Neuronal stem cell (in vitro differentiated cells): Measurements from ENCODE around the gene PRODH.
"Not testable (repeated sequence)": the region's sequence is repeated elsewhere in the genome, so short reads cannot be mapped to it uniquely, and the experiment has no call there.

Source experiments
- DNase-seq: peaks from one replicate; pipeline ENCODE4 v3.0.0-alpha.2; 2013; ENCODE audit warnings: low spot score
- H2AFZ ChIP-seq: one replicate; pipeline ENCODE4 v1.6.1; 2013; ENCODE audit warnings: mild to moderate bottlenecking, low read length, inconsistent platforms
- H2AK5ac ChIP-seq: 2 replicates; pipeline ENCODE4 v1.6.1; 2013; ENCODE audit warnings: low read depth, mild to moderate bottlenecking, inconsistent platforms, low read length, moderate library complexity, mixed read lengths
- H2BK120ac ChIP-seq: 2 replicates; pipeline ENCODE4 v1.6.1; 2013; ENCODE audit warnings: low read depth, mild to moderate bottlenecking, inconsistent platforms, low read length, moderate library complexity, mixed read lengths
- H2BK12ac ChIP-seq: one replicate; pipeline ENCODE4 v1.6.1; 2013; ENCODE audit warnings: low read length, inconsistent platforms
- H2BK15ac ChIP-seq: 2 replicates; pipeline ENCODE4 v1.6.1; 2013; ENCODE audit warnings: mild to moderate bottlenecking, low read length, inconsistent platforms, mixed read lengths
- H2BK5ac ChIP-seq: one replicate; pipeline ENCODE4 v1.6.1; 2013; ENCODE audit warnings: inconsistent platforms, mild to moderate bottlenecking, low read length, moderate library complexity
- H3K14ac ChIP-seq: one replicate; pipeline ENCODE4 v1.6.1; 2013; ENCODE audit warnings: low read length, inconsistent platforms
- H3K18ac ChIP-seq: 2 replicates; pipeline ENCODE4 v1.6.1; 2013; ENCODE audit warnings: low read length, inconsistent platforms
- H3K23ac ChIP-seq: 2 replicates; pipeline ENCODE4 v1.6.1; 2013; ENCODE audit warnings: low read depth, mild to moderate bottlenecking, mixed read lengths, low read length, inconsistent platforms; ENCODE audit not compliant: poor library complexity
- H3K27ac ChIP-seq: replicated peaks from 3 replicates; pipeline ENCODE4 v1.5.1; 2013; ENCODE audit warnings: low read length, inconsistent platforms
- H3K27me3 ChIP-seq, 3 experiments: 2 replicates each; pipeline ENCODE4 v1.6.1; 2013; ENCODE audit warnings: low read length in 3 of 3, mild to moderate bottlenecking in 2 of 3, inconsistent platforms in 1 of 3, low read depth in 1 of 3, mixed read lengths in 1 of 3, moderate library complexity in 1 of 3; ENCODE audit not compliant: control insufficient read depth in 3 of 3, insufficient read depth in 3 of 3
- H3K36me3 ChIP-seq, 2 donors: replicated peaks in 1 of 2; 2 replicates each; pipeline ENCODE4 v1.6.1; 2013; ENCODE audit warnings: low read length in 2 of 2; ENCODE audit not compliant: control insufficient read depth in 2 of 2, insufficient read depth in 2 of 2
- H3K4ac ChIP-seq: 2 replicates; pipeline ENCODE4 v1.6.1; 2013; ENCODE audit warnings: inconsistent platforms, mild to moderate bottlenecking, low read length, moderate library complexity
- H3K4me1 ChIP-seq, 2 donors: 1 replicate in 1 of 2; 2 replicates in 1 of 2; pipeline ENCODE4 v1.6.1; 2013; ENCODE audit warnings: low read length in 2 of 2, low read depth in 1 of 2; ENCODE audit not compliant: control insufficient read depth in 2 of 2, insufficient read depth in 1 of 2
- H3K4me2 ChIP-seq: one replicate; pipeline ENCODE4 v1.6.1; 2013; ENCODE audit warnings: mild to moderate bottlenecking, low read length, inconsistent platforms; ENCODE audit not compliant: insufficient read depth, poor library complexity, severe bottlenecking
- H3K4me3 ChIP-seq, 2 donors: 2 replicates each; pipeline ENCODE4 v1.5.1; 2013; ENCODE audit warnings: low read length in 2 of 2, mild to moderate bottlenecking in 2 of 2, inconsistent platforms in 1 of 2, moderate library complexity in 1 of 2
- H3K79me1 ChIP-seq: one replicate; pipeline ENCODE4 v1.6.1; 2013; ENCODE audit warnings: low read depth, mild to moderate bottlenecking, inconsistent platforms, low read length, moderate library complexity
- H3K9ac ChIP-seq: one replicate; pipeline ENCODE4 v1.6.1; 2013; ENCODE audit warnings: mild to moderate bottlenecking, low read depth, low read length, inconsistent platforms; ENCODE audit not compliant: poor library complexity
- H3K9me3 ChIP-seq, 2 donors: replicated peaks in 1 of 2; 2 replicates each; pipeline versions ENCODE3 to v1.6.1; 2013; ENCODE audit warnings: low read length in 2 of 2, mild to moderate bottlenecking in 2 of 2, inconsistent platforms in 1 of 2, low read depth in 1 of 2, mixed read lengths in 1 of 2, moderate library complexity in 1 of 2; ENCODE audit not compliant: control insufficient read depth in 2 of 2, insufficient read depth in 1 of 2
- H4K8ac ChIP-seq: one replicate; pipeline ENCODE4 v1.6.1; 2013; ENCODE audit warnings: low read depth, mild to moderate bottlenecking, inconsistent platforms, low read length, moderate library complexity
- H4K91ac ChIP-seq: one replicate; pipeline ENCODE4 v1.6.1; 2013; ENCODE audit warnings: low read length, low read depth, mild to moderate bottlenecking, inconsistent platforms; ENCODE audit not compliant: poor library complexity
- WGBS, 2 donors: extraction: QIAGEN DNeasy Blood & Tissue Kit; methylation state at CpG; one replicate each; pipeline ENCODE4 v1.1.7; 2013; ENCODE audit warnings: missing lambda C conversion rate in 2 of 2, mixed read lengths in 1 of 2; ENCODE audit not compliant: insufficient read length in 2 of 2, insufficient replicate concordance in 1 of 2; ENCODE audit errors: extremely low coverage in 2 of 2; 5-methylcytosine and 5-hydroxymethylcytosine counted together

PRODH gene

GRCh38 chr22:18961632-18962307 is 25.7 kb upstream of the PRODH start:
- not testable (repeated sequence) for H2AK5ac ChIP-seq, H4K91ac ChIP-seq, H3K23ac ChIP-seq, H2BK15ac ChIP-seq, H3K14ac ChIP-seq, H3K79me1 ChIP-seq, H3K4ac ChIP-seq, DNase-seq, H2BK12ac ChIP-seq, H2AFZ ChIP-seq, H3K9ac ChIP-seq, H3K4me3 ChIP-seq, H3K18ac ChIP-seq, H2BK5ac ChIP-seq, H3K36me3 ChIP-seq, H2BK120ac ChIP-seq, H3K4me2 ChIP-seq, H3K9me3 ChIP-seq, H4K8ac ChIP-seq, H3K27ac ChIP-seq, H3K27me3 ChIP-seq
- peaks cover 0 to 14% of the 10 kb centered on the region in 2 donors for H3K4me1 ChIP-seq
- WGBS, 2 donors: 100% methylated on average over 1 of the region's 8 CpGs; no CpG with 5 or more reads in 1 of the 2 donors

GRCh38 chr22:18961201-18961600 is 25.1 kb upstream of the PRODH start:
- H2BK120ac ChIP-seq, H2BK12ac ChIP-seq, H3K36me3 ChIP-seq, H3K27ac ChIP-seq, H3K9ac ChIP-seq, H3K27me3 ChIP-seq, DNase-seq, H4K91ac ChIP-seq, H3K4me2 ChIP-seq, H2AK5ac ChIP-seq, H3K14ac ChIP-seq, H3K4me3 ChIP-seq, H3K4ac ChIP-seq, H3K23ac ChIP-seq, H2BK5ac ChIP-seq, H2AFZ ChIP-seq, H4K8ac ChIP-seq, H3K18ac ChIP-seq, H3K9me3 ChIP-seq, H3K79me1 ChIP-seq, H2BK15ac ChIP-seq: not testable (repeated sequence)
- H3K4me1 ChIP-seq: peaks cover 0 to 14% of the 10 kb centered on the region in 2 donors
- WGBS, 2 donors: no CpG with 5 or more reads among the region's 7 CpGs

GRCh38 chr22:18960166-18960820 is 24.2 kb upstream of the PRODH start:
- not testable (repeated sequence) for H3K4ac ChIP-seq, H3K79me1 ChIP-seq, H2BK15ac ChIP-seq, H2BK5ac ChIP-seq, H3K14ac ChIP-seq, H3K27ac ChIP-seq, H3K4me3 ChIP-seq, H3K9me3 ChIP-seq, DNase-seq, H2BK120ac ChIP-seq, H3K36me3 ChIP-seq, H4K8ac ChIP-seq, H3K23ac ChIP-seq, H2AK5ac ChIP-seq, H3K4me2 ChIP-seq, H4K91ac ChIP-seq, H2AFZ ChIP-seq
- Histone ChIP-seq H3K18ac (peak overlapping the region; percentile 64), H3K9ac (peak overlapping the region; percentile 21), H2BK12ac (peak overlapping the region; percentile 22), H3K27me3 (peaks cover 0 to 11% (median 0%) of the 10 kb centered on the region in 3 experiments), H3K4me1 (peaks cover 0 to 14% of the 10 kb centered on the region in 2 donors)
- WGBS, 2 donors: no CpG with 5 or more reads among the region's 11 CpGs

- not testable (repeated sequence) for H2AK5ac ChIP-seq
- WGBS, 2 donors: no CpG with 5 or more reads among the region's 12 CpGs
Observed at GRCh38 chr22:18959741-18960140, 23.6 kb upstream of the PRODH start.

More at GRCh38 chr22:18959741-18960140, 23.6 kb upstream of the PRODH start:
- H3K27me3 ChIP-seq: peaks cover 0 to 11% (median 0%) of the 10 kb centered on the region in 3 experiments
- H3K79me1 ChIP-seq, H3K14ac ChIP-seq, H2AFZ ChIP-seq, H2BK120ac ChIP-seq, H4K8ac ChIP-seq, H2BK15ac ChIP-seq, H2BK12ac ChIP-seq, H3K4me2 ChIP-seq, DNase-seq, H3K27ac ChIP-seq, H3K4ac ChIP-seq, H3K9ac ChIP-seq, H2BK5ac ChIP-seq, H3K36me3 ChIP-seq, H4K91ac ChIP-seq, H3K9me3 ChIP-seq, H3K23ac ChIP-seq, H3K18ac ChIP-seq, H3K4me3 ChIP-seq: not testable (repeated sequence)
- peaks cover 0 to 14% of the 10 kb centered on the region in 2 donors for H3K4me1 ChIP-seq
